A673 (cell line): ENCODE results near the gene MMP11. TPM values are rescaled to one million over a fixed set of nuclear protein-coding genes. Genes with fewer than 3 reads are reported as not detected.

Source experiments
- BruUV-seq: library from RNA; stranded (reverse); fragments of 400-500 nt; replicated peaks from 2 replicates; lab custom pipeline; 2021; lab: Mats Ljungman, UMichigan
- CTCF ChIA-PET: fragments of 300-600 bp; sonication (Branson Sonifier 250); formaldehyde crosslinking; loops from one replicate; lab custom pipeline; 2022; ENCODE audit warnings: antibody characterized with exemption; lab: Charles Lee
- POLR2A ChIA-PET: fragments of 300-600 bp; sonication (Branson Sonifier 250); formaldehyde crosslinking; loops from one replicate; lab custom pipeline; 2022; ENCODE audit warnings: antibody characterized with exemption; ENCODE audit not compliant: low non-redundant PET; lab: Charles Lee
- DNase-seq: peaks from one replicate; pipeline ENCODE4 v3.0.0-alpha.2; 2015; ENCODE audit warnings: low spot score
- H3K27ac ChIP-seq: fragments of 200-600 bp; sonication (generic); 2 replicates; pipeline ENCODE4 v1.5.1; 2016; ENCODE audit warnings: mixed run types, low read depth, mild to moderate bottlenecking, mixed read lengths, antibody characterized with exemption, low read length; ENCODE audit not compliant: poor library complexity, severe bottlenecking
- H3K27me3 ChIP-seq: fragments of 200-600 bp; sonication (generic); replicated peaks from 2 replicates; pipeline ENCODE4 v1.6.1; 2017; ENCODE audit warnings: mixed run types, low read depth, mild to moderate bottlenecking, mixed read lengths, antibody characterized with exemption, low read length; ENCODE audit not compliant: insufficient read depth, poor library complexity
- H3K36me3 ChIP-seq: fragments of 200-600 bp; sonication (generic); 2 replicates; pipeline ENCODE4 v1.6.1; 2016; ENCODE audit warnings: mixed run types, mild to moderate bottlenecking, mixed read lengths, antibody characterized with exemption, low read length; ENCODE audit not compliant: insufficient read depth, poor library complexity, severe bottlenecking
- H3K4me1 ChIP-seq: fragments of 200-600 bp; sonication (generic); 2 replicates; pipeline ENCODE4 v1.6.1; 2017; ENCODE audit warnings: mixed run types, mild to moderate bottlenecking, mixed read lengths, antibody characterized with exemption, low read length; ENCODE audit not compliant: insufficient read depth, poor library complexity, severe bottlenecking
- H3K4me3 ChIP-seq: fragments of 200-600 bp; sonication (generic); 2 replicates; pipeline ENCODE4 v1.5.1; 2016; ENCODE audit warnings: low read depth, mixed run types, mild to moderate bottlenecking, mixed read lengths, low read length; ENCODE audit not compliant: poor library complexity, severe bottlenecking
- H3K9me3 ChIP-seq: fragments of 200-600 bp; sonication (generic); 2 replicates; pipeline ENCODE4 v1.6.1; 2016; ENCODE audit warnings: mixed run types, low read depth, mild to moderate bottlenecking, mixed read lengths, antibody characterized with exemption, low read length; ENCODE audit not compliant: poor library complexity, severe bottlenecking
- EZH2 ChIP-seq: fragments of 200-600 bp; sonication (generic); IDR thresholded peaks from 2 replicates; pipeline ENCODE4 v1.6.1; 2017; ENCODE audit warnings: borderline replicate concordance, low read depth, mild to moderate bottlenecking, mixed read lengths, antibody characterized with exemption, low read length; ENCODE audit not compliant: poor library complexity, severe bottlenecking
- intact Hi-C: fragments of 100-400 bp; cut with micrococcal nuclease; formaldehyde crosslinking; loops from one replicate; pipeline ENCODE4 v1.10.0; 2022; ENCODE audit not compliant: unreplicated experiment
- total RNA-seq: library from RNA; stranded (reverse); gene quantifications from 2 replicates; pipeline ENCODE4 v1.2.3, GENCODE V29; 2021
- TF ChIP-seq, protein P1 (sequence below): fragments of 300-800, 200-600 bp; sonication (generic); conservative IDR thresholded peaks from 2 replicates; pipeline ENCODE4 v1.5.1; 2017; ENCODE audit warnings: low read depth, mild to moderate bottlenecking, antibody characterized with exemption, low read length, moderate library complexity, mixed read lengths

Gene MMP11
- total RNA-seq, 1 experiment from 2014 or later = 5.1 TPM

DNA sequence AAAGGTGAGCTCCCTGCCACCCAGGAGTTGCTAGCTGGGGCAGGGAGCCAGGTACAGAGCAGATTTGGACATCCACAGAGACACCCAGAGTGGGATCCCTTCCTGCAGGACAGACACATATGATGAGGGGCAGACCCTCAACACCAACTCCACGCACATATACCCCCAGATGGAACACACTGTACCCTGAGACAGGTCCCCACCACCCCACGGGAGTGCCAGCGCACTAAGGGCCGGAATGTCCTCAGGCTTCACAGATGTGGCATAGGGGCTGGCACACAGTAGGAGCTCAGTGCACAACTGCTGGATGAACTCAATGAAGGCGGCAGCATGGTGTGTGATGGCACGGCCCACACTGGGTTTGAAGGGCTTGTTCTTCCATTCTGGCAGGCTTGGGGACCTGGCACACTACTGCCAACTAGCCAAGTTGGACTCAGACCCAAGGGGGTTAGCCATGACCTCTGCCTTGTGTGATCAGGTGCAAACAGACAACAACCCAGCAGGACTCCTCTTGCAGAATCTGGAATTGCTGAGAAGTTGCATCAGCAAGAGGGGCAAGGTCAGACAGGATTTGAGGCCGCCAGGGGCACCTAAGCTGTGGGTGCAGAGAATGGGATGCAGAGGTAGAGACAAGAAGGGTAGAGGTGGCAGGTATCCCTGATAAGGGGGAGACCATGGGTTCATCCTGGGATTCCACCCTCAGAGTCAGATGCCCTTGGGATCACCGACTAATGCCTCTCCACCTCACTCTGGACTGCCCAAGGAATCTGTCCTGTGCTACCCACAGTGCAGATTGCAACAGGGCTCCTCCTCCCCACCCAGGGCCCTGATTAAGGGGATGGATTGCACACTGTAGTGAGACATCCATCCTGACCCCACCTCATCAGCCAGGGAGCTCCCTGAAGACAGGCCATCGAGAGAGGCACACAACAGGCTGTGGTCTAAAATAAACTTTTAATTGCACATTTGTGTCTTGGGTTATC, 7.5 kb upstream of the MMP11 start:
- peaks cover 8% of the 10 kb centered on the region for H3K36me3 ChIP-seq
- TF ChIP-seq, protein P1, sequence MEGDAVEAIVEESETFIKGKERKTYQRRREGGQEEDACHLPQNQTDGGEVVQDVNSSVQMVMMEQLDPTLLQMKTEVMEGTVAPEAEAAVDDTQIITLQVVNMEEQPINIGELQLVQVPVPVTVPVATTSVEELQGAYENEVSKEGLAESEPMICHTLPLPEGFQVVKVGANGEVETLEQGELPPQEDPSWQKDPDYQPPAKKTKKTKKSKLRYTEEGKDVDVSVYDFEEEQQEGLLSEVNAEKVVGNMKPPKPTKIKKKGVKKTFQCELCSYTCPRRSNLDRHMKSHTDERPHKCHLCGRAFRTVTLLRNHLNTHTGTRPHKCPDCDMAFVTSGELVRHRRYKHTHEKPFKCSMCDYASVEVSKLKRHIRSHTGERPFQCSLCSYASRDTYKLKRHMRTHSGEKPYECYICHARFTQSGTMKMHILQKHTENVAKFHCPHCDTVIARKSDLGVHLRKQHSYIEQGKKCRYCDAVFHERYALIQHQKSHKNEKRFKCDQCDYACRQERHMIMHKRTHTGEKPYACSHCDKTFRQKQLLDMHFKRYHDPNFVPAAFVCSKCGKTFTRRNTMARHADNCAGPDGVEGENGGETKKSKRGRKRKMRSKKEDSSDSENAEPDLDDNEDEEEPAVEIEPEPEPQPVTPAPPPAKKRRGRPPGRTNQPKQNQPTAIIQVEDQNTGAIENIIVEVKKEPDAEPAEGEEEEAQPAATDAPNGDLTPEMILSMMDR = no peak
- TF ChIP-seq EZH2 = no peak
- H3K27ac ChIP-seq = peak overlapping the region; percentile 61
- ChIA-PET POLR2A (no interaction called here), CTCF (no interaction called here)
- H3K4me1 ChIP-seq = peaks cover 50% of the 10 kb centered on the region
- no peaks in the 10 kb centered on the region for H3K27me3 ChIP-seq
- no TSS peak for BruUV-seq
- no peak for DNase-seq
- intact Hi-C loops = loop anchor here (5.0 kb wide), 2 partner anchors 82 to 223 kb away; no protein-coding TSS in a partner anchor
- H3K9me3 ChIP-seq = no peaks in the 10 kb centered on the region
- H3K4me3 ChIP-seq = no peak overlapping the region

DNA sequence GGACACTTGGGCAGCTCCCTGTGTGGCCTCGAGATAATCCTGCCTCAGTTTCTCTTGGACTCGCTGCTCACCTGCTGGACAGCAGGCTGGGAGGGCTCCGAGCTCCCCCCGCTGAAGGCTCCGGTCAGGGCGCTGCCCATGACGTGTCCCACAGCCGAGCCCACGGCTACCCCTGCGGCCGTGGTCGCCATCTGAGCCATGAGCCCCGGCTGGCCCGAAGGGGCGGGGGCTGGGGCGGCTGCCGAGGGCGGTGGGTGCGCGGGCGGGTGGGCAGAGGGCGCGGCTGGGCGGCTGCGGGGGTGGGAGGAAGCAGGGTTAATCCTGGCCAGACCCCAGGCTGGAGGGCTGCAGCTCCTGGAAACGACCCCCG, 5.4 kb upstream of the MMP11 start:
- DNase-seq = no peak
- intact Hi-C loops = loop anchor here (5.0 kb wide), 1 partner anchor 80 kb away; no protein-coding TSS in a partner anchor
- Histone ChIP-seq H3K27ac (peak overlapping the region; percentile 90), H3K27me3 (no peaks in the 10 kb centered on the region), H3K9me3 (no peaks in the 10 kb centered on the region), H3K4me3 (peak overlapping the region; percentile 70), H3K36me3 (peaks cover 8% of the 10 kb centered on the region), H3K4me1 (peaks cover 52% of the 10 kb centered on the region)
- no TSS peak for BruUV-seq
- TF ChIP-seq, protein P1 = no peak
- no peak for TF ChIP-seq EZH2
- POLR2A ChIA-PET = no interaction called here
- CTCF ChIA-PET = interaction anchor here (0.7 kb wide), 1 partner anchor 82 kb away, joined by 11 read pairs; no protein-coding TSS in a partner anchor

DNA sequence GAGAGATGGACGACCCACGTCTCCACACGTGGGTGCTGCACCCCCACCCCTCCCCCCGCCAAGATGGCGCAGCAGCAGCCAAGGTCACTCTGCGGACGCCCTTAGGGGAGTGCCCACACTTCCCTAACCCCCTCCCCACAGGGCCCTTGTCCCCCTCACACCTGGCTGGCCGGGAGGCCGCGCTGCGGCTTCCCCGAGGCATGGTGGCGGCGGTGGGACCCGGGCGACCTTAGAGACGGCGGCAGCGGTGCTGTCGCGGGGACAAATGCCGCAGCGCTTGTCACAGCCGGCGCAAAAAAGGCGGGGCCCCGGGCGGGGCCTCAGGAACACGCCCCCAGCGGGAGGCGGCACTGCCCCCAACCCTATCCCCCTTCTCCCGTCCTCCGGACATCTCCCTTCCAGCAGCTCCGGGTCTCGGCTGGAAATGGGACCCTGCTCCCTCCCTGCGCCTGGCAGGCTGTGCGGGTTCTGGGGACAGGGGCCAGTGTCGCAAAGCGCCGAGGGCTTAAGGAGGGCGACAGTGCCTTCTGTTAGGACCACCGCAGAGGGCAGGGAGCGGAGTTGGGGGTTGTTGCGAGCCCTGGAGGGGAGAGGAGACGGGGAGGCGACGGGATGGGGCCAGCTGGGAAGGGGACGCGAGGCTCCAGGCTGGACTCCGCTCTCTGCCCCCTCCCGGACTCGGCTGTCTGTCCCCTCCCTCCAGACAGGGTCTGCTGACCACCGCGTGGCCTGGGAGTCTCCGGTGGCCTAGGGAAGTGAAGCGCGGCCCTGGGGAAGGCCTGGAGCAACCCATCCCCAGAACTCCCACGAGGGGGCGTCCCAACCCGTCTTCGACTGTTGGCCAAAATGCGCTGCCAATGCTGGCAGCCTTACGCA, 4.7 kb upstream of the MMP11 start, which contains the start of gene CHCHD10:
TSS of gene CHCHD10 (minus strand) at position 300 of the 876 bp plus-strand sequence. CDS start at position 202, 98 bp downstream.
- BruUV-seq = no TSS peak
- Histone ChIP-seq H3K4me1 (peaks cover 49% of the 10 kb centered on the region), H3K27me3 (no peaks in the 10 kb centered on the region), H3K27ac (peak within 1 kb of the TSS; percentile 90), H3K9me3 (no peaks in the 10 kb centered on the region), H3K4me3 (peak within 1 kb of the TSS; percentile 70), H3K36me3 (peaks cover 8% of the 10 kb centered on the region)
- DNase-seq = peak; percentile 92
- intact Hi-C loops = loop anchor here (5.0 kb wide), 1 partner anchor 79 kb away; no protein-coding TSS in a partner anchor
- ChIA-PET POLR2A (no interaction called here), CTCF (interaction anchor here (0.6 to 0.7 kb wide), 2 partner anchors 82 to 89 kb away, joined by 4 read pairs; no protein-coding TSS in a partner anchor)
- TF ChIP-seq EZH2 = no peak
- TF ChIP-seq, protein P1 = peak; percentile 85
